ENCODE data around the gene C19orf33. TPM values are rescaled to one million over a fixed set of nuclear protein-coding genes. Genes with fewer than 3 reads are reported as not detected.

The C19orf33 gene
- polyA plus RNA-seq, 1 donor (not counting 4 experiments of a cell fraction or from before 2014, with no cell fraction given) = 366 TPM

DNA sequence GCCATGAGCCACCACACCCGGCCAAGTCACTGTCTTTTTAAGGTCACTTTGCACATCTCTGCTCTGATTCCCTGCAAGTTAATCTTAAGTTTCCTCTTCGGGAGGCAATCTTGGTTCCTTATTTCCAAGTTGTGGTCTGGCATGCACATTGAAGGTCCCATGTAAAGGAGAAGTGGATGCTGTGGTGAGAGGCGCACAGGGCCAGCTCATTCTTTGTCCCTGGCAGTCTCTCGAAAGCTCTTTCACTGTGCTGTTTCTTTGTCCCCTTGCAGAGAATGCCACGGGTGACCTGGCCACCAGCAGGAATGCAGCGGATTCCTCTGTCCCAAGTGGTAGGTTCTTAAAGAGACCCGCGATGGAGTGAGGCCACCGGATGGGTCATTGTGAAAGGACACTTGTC is 16.4 kb upstream of the C19orf33 start:
- H3K4me2 ChIP-seq (ENCODE audit: control insufficient read depth, extremely low read depth, insufficient read depth, low read depth, low read length) = no peak overlapping the region
- H3K4me1 ChIP-seq (ENCODE audit: control insufficient read depth, extremely low read depth, insufficient read depth, low read length) = peaks cover 20% of the 10 kb centered on the region
- H3K4me3 ChIP-seq (ENCODE audit: control insufficient read depth in 2 of 3, extremely low read depth in 1 of 3, insufficient read depth in 2 of 3, low read depth in 1 of 3, low read length in 3 of 3) = no peak overlapping the region
- H2AFZ ChIP-seq (ENCODE audit: control insufficient read depth, low read length) = no peak overlapping the region
- peaks cover 57 to 75% of the 10 kb centered on the region in 2 experiments for H3K36me3 ChIP-seq (ENCODE audit: control insufficient read depth in 2 of 2, extremely low read depth in 1 of 2, insufficient read depth in 2 of 2, low read length in 2 of 2)
- no peak overlapping the region for H3K27ac ChIP-seq (ENCODE audit: control insufficient read depth, insufficient read depth, low read length)
- peaks cover 19% of the 10 kb centered on the region for H4K20me1 ChIP-seq (ENCODE audit: control insufficient read depth, extremely low read depth, insufficient read depth, low read length)
- no peak overlapping the region for H3K9ac ChIP-seq (ENCODE audit: control insufficient read depth, extremely low read depth, insufficient read depth, low read length)
- H3K9me1 ChIP-seq (ENCODE audit: control insufficient read depth, extremely low read depth, insufficient read depth, low read length) = no peaks in the 10 kb centered on the region
- dilution Hi-C loops (cut with MboI; ENCODE audit: extremely low pct_ligation_motif_present, low sequenced_read_pairs) = no loop called here
- no peak for DNase-seq (ENCODE audit: low read depth, low spot score)
- TF ChIP-seq, protein P1, sequence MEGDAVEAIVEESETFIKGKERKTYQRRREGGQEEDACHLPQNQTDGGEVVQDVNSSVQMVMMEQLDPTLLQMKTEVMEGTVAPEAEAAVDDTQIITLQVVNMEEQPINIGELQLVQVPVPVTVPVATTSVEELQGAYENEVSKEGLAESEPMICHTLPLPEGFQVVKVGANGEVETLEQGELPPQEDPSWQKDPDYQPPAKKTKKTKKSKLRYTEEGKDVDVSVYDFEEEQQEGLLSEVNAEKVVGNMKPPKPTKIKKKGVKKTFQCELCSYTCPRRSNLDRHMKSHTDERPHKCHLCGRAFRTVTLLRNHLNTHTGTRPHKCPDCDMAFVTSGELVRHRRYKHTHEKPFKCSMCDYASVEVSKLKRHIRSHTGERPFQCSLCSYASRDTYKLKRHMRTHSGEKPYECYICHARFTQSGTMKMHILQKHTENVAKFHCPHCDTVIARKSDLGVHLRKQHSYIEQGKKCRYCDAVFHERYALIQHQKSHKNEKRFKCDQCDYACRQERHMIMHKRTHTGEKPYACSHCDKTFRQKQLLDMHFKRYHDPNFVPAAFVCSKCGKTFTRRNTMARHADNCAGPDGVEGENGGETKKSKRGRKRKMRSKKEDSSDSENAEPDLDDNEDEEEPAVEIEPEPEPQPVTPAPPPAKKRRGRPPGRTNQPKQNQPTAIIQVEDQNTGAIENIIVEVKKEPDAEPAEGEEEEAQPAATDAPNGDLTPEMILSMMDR (optimal IDR thresholded peaks at IDR 0.05 in 1 of 3, IDR thresholded peaks at IDR 0.05 in 1 of 3, conservative IDR thresholded peaks at IDR 0.05 in 1 of 3; ENCODE audit: extremely low read depth in 1 of 3, insufficient read depth in 2 of 3, low read length in 3 of 3) = no peak
- no peak for TF ChIP-seq EZH2 (IDR thresholded peaks at IDR 0.05; ENCODE audit: low read length)
- FAIRE-seq = no peak
- H3K9me3 ChIP-seq (ENCODE audit: control insufficient read depth, low read depth, low read length) = no peaks in the 10 kb centered on the region
- no peaks in the 10 kb centered on the region for H3K27me3 ChIP-seq (ENCODE audit: control insufficient read depth, extremely low read depth, insufficient read depth, low read length)
- H3K79me2 ChIP-seq (ENCODE audit: control insufficient read depth, insufficient read depth, low read length) = peaks cover 60% of the 10 kb centered on the region

DNA sequence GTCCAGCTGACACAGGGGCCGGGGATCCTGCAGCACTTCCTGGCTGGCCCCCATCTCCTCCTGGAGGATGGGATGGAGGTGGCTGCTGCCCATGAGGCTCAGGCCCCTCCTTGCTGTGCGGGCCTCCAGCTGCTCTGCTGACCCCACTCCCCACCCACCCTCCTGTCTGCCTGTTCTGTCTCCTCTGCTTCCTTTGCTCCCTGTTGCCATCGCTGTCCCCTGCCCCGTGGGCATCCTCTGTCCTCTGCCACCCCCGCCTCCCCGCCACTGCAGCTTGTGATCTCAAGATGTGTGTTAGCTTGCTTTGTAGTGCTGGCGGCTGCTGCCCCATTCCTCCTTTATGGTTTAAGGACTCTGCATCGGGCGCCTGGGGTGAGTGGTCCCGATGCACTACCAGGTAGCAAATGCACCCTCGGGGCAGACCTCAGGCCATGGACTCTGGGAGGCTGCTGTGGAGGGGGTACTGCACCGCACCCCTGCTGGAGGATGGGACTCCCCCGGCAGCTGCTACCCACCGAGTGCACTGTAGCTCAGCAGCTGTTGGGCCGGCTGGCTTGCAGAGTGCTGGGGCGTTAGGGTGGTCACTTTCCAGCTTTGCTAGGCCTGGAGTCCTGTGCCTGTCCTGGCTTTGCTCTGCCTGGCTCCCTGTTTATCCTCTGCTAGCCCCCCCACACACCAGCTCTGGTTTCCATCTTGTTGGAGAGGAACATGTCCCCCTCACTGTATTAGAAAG is 15.8 kb upstream of the C19orf33 start:
- H3K4me1 ChIP-seq (ENCODE audit: control insufficient read depth, extremely low read depth, insufficient read depth, low read length) = peaks cover 21% of the 10 kb centered on the region
- H3K27ac ChIP-seq (ENCODE audit: control insufficient read depth, insufficient read depth, low read length) = no peak overlapping the region
- no peak for DNase-seq (ENCODE audit: low read depth, low spot score)

More for the DNA sequence above, 15.8 kb upstream of the C19orf33 start:
- Histone ChIP-seq H3K27me3 (ENCODE audit: control insufficient read depth, extremely low read depth, insufficient read depth, low read length) (no peaks in the 10 kb centered on the region), H3K4me2 (ENCODE audit: control insufficient read depth, extremely low read depth, insufficient read depth, low read depth, low read length) (no peak overlapping the region), H3K79me2 (ENCODE audit: control insufficient read depth, insufficient read depth, low read length) (peaks cover 56% of the 10 kb centered on the region), H3K9me1 (ENCODE audit: control insufficient read depth, extremely low read depth, insufficient read depth, low read length) (no peaks in the 10 kb centered on the region), H4K20me1 (ENCODE audit: control insufficient read depth, extremely low read depth, insufficient read depth, low read length) (peaks cover 13% of the 10 kb centered on the region), H3K4me3 (ENCODE audit: control insufficient read depth in 2 of 3, extremely low read depth in 1 of 3, insufficient read depth in 2 of 3, low read depth in 1 of 3, low read length in 3 of 3) (no peak overlapping the region), H3K9ac (ENCODE audit: control insufficient read depth, extremely low read depth, insufficient read depth, low read length) (no peak overlapping the region), H3K36me3 (ENCODE audit: control insufficient read depth in 2 of 2, extremely low read depth in 1 of 2, insufficient read depth in 2 of 2, low read length in 2 of 2) (peaks cover 60 to 81% of the 10 kb centered on the region in 2 experiments), H2AFZ (ENCODE audit: control insufficient read depth, low read length) (no peak overlapping the region), H3K9me3 (ENCODE audit: control insufficient read depth, low read depth, low read length) (no peaks in the 10 kb centered on the region)
- TF ChIP-seq, protein P1 (optimal IDR thresholded peaks at IDR 0.05 in 1 of 3, IDR thresholded peaks at IDR 0.05 in 1 of 3, conservative IDR thresholded peaks at IDR 0.05 in 1 of 3; ENCODE audit: extremely low read depth in 1 of 3, insufficient read depth in 2 of 3, low read length in 3 of 3) = no peak
- no peak for TF ChIP-seq EZH2 (IDR thresholded peaks at IDR 0.05; ENCODE audit: low read length)
- FAIRE-seq = no peak
- dilution Hi-C loops (cut with MboI; ENCODE audit: extremely low pct_ligation_motif_present, low sequenced_read_pairs) = no loop called here

Measured in keratinocyte (primary cell).